ENCODE results near the gene MAP3K4. TPM values are rescaled to one million over a fixed set of nuclear protein-coding genes. Genes with fewer than 3 reads are reported as not detected.

MAP3K4 gene
- total RNA-seq, 4 donors from 2014 or later: 24.3 to 99.0 (median 37.4) TPM

DNA sequence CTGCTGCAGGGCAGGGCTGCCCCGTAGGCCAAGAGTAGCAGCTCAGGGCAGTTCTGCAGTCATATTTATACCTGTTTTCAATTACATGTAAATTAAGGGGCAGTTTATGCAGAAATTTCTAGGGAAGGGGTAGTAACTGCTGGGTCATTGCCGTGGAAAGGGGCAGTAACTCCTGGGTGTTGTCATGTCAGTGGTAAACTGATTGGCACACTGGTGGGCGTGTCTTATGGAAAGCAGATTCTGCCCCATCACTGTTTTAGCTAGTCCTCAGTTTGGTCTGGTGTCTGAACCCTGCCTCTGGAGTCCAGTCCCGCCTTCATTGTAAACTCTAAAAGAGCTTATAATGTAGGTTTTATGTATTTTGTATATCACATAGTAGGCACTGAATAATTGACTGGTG, 22.1 kb downstream of the MAP3K4 start:
- TF ChIP-seq POLR2A (IDR thresholded peaks at IDR 0.05): no peak
- TF ChIP-seq, protein P1, sequence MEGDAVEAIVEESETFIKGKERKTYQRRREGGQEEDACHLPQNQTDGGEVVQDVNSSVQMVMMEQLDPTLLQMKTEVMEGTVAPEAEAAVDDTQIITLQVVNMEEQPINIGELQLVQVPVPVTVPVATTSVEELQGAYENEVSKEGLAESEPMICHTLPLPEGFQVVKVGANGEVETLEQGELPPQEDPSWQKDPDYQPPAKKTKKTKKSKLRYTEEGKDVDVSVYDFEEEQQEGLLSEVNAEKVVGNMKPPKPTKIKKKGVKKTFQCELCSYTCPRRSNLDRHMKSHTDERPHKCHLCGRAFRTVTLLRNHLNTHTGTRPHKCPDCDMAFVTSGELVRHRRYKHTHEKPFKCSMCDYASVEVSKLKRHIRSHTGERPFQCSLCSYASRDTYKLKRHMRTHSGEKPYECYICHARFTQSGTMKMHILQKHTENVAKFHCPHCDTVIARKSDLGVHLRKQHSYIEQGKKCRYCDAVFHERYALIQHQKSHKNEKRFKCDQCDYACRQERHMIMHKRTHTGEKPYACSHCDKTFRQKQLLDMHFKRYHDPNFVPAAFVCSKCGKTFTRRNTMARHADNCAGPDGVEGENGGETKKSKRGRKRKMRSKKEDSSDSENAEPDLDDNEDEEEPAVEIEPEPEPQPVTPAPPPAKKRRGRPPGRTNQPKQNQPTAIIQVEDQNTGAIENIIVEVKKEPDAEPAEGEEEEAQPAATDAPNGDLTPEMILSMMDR (IDR thresholded peaks at IDR 0.05): no peak

DNA sequence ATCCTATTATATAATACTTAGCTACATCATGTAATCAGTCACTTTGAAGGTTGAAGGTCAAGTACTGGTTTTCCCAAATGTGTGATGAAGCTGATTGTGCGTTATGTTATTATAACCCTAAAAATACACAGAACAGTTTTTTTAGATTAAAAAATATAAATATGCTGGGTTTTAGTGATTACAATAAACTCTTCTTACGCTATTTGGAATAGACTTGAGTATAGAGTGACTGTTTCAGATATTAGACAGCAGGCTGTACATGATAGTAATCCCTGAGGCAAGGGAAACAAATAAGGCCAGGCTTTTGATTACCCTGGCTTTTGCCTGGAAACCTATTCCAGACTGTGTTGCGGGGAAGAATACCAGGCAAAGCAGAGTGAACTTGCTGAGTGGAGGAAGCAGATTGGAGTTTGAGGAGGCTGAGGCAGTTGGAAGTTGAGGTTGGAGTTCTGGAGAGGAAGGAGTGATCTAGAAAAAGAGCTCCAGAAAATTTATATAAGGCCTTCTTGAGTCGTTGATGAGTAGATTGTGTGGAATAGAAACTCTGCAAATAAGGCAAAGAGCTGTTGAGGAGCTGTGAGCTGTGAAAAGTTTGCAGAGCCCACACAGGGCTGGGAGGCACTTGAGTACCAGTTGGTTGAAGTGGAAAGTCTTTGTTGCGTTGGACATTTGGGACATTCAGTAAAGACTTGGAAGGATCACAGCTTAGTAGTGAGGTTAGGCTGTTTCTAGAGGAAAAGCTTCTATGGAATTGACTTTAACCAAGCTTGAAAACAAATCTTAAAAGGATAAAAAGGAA, 26.4 kb downstream of the MAP3K4 start:
- Histone ChIP-seq H3K27ac (no peak overlapping the region), H3K9me3 (no peaks in the 10 kb centered on the region), H3K36me3 (no peaks in the 10 kb centered on the region), H3K27me3 (no peaks in the 10 kb centered on the region), H3K4me3 (no peak overlapping the region), H3K4me1 (no peaks in the 10 kb centered on the region)
- TF ChIP-seq POLR2A (IDR thresholded peaks at IDR 0.05): no peak
- TF ChIP-seq, protein P1 (IDR thresholded peaks at IDR 0.05): no peak
- no peak for DNase-seq

More for the DNA sequence above, 22.1 kb downstream of the MAP3K4 start:
- peaks cover 0 to 14% (median 0%) of the 10 kb centered on the region in 4 donors for H3K4me1 ChIP-seq
- no peaks in the 10 kb centered on the region for H3K27me3 ChIP-seq
- H3K4me3 ChIP-seq: no peak overlapping the region
- DNase-seq: no peak
- no peaks in the 10 kb centered on the region for H3K9me3 ChIP-seq
- H3K27ac ChIP-seq: no peak overlapping the region
- H3K36me3 ChIP-seq: no peaks in the 10 kb centered on the region

DNA sequence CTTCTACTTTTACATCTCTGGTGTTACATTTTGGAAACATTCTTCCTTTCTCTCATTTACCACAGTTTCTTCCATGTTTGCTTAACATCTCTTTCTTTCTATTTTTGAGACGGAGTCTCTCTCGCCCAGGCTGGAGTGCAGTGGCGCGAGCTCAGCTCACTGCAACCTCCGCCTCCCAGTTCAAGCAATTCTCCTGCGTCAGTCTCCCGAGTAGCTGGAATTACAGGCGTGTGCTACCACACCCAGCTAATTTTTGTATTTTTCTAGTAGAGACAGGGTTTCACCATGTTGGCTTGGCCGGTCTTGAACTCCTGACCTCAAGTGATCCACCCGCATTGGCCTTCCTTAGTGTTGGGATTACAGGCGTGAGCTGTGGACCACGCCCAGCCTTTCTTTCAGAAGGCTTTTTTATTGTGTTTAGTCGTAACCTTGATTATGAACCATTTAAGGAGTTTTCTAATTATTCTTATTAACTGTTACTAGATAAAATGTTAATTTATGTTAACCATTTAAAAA, 27.8 kb downstream of the MAP3K4 start:
- Histone ChIP-seq H3K4me1 (no peaks in the 10 kb centered on the region), H3K27me3 (no peaks in the 10 kb centered on the region), H3K36me3 (no peaks in the 10 kb centered on the region), H3K4me3 (no peak overlapping the region), H3K27ac (no peak overlapping the region), H3K9me3 (no peaks in the 10 kb centered on the region)
- TF ChIP-seq POLR2A (IDR thresholded peaks at IDR 0.05): no peak
- TF ChIP-seq, protein P1 (IDR thresholded peaks at IDR 0.05): no peak
- DNase-seq: no peak

DNA sequence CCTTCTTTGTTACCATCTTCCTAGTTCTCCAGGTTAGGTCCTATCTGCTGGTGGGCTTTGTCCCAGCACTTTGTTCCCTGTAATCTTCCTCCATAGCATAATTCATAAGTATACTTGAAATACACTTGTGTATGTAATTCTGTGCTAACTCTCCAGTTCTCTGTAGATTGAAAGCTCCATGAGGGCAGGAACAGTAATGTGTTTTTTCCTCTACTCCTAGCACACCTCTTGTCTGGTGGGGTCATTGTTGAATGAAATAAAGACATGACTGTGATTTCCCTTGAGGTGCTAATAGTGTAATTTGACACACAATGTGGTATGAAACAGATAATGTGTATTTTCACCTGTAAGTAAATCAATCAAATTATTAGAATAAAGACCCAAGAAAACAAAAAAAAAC, 30.0 kb downstream of the MAP3K4 start:
- Histone ChIP-seq H3K4me3 (no peak overlapping the region), H3K36me3 (no peaks in the 10 kb centered on the region), H3K9me3 (no peaks in the 10 kb centered on the region), H3K27me3 (no peaks in the 10 kb centered on the region), H3K4me1 (no peaks in the 10 kb centered on the region), H3K27ac (no peak overlapping the region)
- TF ChIP-seq, protein P1 (IDR thresholded peaks at IDR 0.05): no peak
- TF ChIP-seq POLR2A (IDR thresholded peaks at IDR 0.05): no peak
- DNase-seq: no peak

DNA sequence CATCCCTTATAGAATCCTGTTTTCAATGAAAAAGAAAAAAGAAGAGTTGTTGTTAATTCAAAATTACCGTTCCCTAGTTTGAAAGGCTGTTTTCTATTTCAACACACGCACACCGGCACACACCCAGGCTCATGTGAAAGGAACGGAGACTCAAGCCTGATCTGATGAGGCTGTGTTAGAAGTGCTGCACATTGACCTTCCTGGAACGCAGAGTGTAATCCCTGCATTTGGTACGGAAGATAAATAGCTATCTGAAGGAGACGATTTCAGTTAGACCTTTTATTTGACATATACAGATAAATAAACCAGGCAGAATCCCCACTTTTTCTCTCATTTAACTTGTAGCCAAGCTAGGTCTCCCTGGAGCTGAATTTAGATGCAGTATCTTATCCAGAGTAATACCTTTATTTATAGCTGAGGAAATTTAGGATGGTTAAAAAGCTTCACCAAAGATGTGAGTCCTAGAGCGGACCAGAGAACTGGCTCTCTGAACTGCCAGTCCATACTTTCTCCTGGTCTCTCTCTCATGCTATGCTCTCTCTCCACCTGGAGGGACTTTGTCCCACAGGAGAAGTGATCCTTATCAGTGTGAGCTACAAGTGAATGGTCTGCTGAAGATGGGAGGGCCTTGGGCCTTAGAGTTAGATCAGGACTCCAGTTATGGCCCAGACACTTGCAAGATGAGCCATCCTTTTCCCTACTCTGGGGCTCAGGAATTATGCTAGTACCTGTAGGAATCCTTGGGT, 30.6 kb downstream of the MAP3K4 start:
- no peaks in the 10 kb centered on the region for H3K9me3 ChIP-seq
- no peak for DNase-seq
- no peaks in the 10 kb centered on the region for H3K4me1 ChIP-seq
- H3K27me3 ChIP-seq: no peaks in the 10 kb centered on the region
- no peak overlapping the region for H3K27ac ChIP-seq
- H3K4me3 ChIP-seq: no peak overlapping the region
- no peaks in the 10 kb centered on the region for H3K36me3 ChIP-seq
- TF ChIP-seq POLR2A (IDR thresholded peaks at IDR 0.05): no peak
- TF ChIP-seq, protein P1 (IDR thresholded peaks at IDR 0.05): no peak

Data from Peyer's patch (tissue), 4 donors.